A549 (cell line): Measurements from ENCODE around the gene LUZP2. TPM values are rescaled to one million over a fixed set of nuclear protein-coding genes. Genes with fewer than 3 reads are reported as not detected.

Source experiments
- ATAC-seq, 2 experiments: fragments of 200-7000 bp in 1 of 2; fragments of >200 bp in 1 of 2; cut with Nextera tagmentation in 1 of 2; cut with Tn5 transposase in 1 of 2; 3 replicates each; pipeline versions ENCODE4 v1.8.0 to v1.9.1; 2018 to 2020; ENCODE audit warnings: mild to moderate bottlenecking in 1 of 2, moderate library complexity in 1 of 2
- CTCF ChIA-PET: fragments of 300-600 bp; sonication (Branson Sonifier 250); formaldehyde crosslinking; extraction: SDS; loops from one replicate; lab custom pipeline; 2021; ENCODE audit warnings: antibody characterized with exemption, inconsistent platforms; lab: Yijun Ruan, JAX
- POLR2A ChIA-PET: fragments of 350-600 bp; formaldehyde crosslinking; extraction: SDS; loops from one replicate; lab custom pipeline; 2021; ENCODE audit warnings: antibody characterized with exemption, inconsistent platforms; lab: Yijun Ruan, JAX
- DNase-seq, 2 experiments: peaks; one replicate each; pipeline versions ENCODE4 v3.0.0 to v3.0.0-alpha.2; 2011 to 2016; ENCODE audit warnings: low read depth in 1 of 2, low spot score in 1 of 2
- FAIRE-seq: peaks from 2 replicates; lab custom pipeline; 2011; peaks lifted over from hg19 to GRCh38; lab: Jason Lieb, UNC
- H3K27ac ChIP-seq, 2 experiments: fragments of >200 bp; sonication (Bioruptor Twin); formaldehyde crosslinking; 3 replicates each; pipeline ENCODE4 v1.5.1; 2016 to 2017
- H3K4me1 ChIP-seq: fragments of >200 bp; sonication (Bioruptor Twin); formaldehyde crosslinking; 3 replicates; pipeline ENCODE4 v1.6.1; 2016
- H3K4me2 ChIP-seq: fragments of >200 bp; sonication (Bioruptor Twin); formaldehyde crosslinking; 3 replicates; pipeline ENCODE4 v1.6.1; 2016
- H3K4me3 ChIP-seq: fragments of >200 bp; sonication (Bioruptor Twin); formaldehyde crosslinking; 3 replicates; pipeline ENCODE4 v1.5.1; 2016
- H3K9me3 ChIP-seq: fragments of >200 bp; sonication (Bioruptor Twin); formaldehyde crosslinking; 3 replicates; pipeline ENCODE4 v1.6.1; 2016
- CBX2 ChIP-seq: fragments of 200-600 bp; sonication (generic); IDR thresholded peaks from 2 replicates; pipeline ENCODE4 v1.6.1; 2016; ENCODE audit warnings: low read depth, mild to moderate bottlenecking, borderline replicate concordance
- CHD4 ChIP-seq: fragments of 200-600 bp; sonication (generic); IDR thresholded peaks from 2 replicates; pipeline ENCODE4 v1.6.1; 2016; ENCODE audit warnings: antibody characterized with exemption, mild to moderate bottlenecking, borderline replicate concordance
- E2F6 ChIP-seq: IDR thresholded peaks from 2 replicates; pipeline ENCODE4 v1.6.1; 2012; ENCODE audit warnings: low read depth, borderline replicate concordance
- EP300 ChIP-seq, 2 experiments: fragments of >200 bp; sonication (Bioruptor Twin); formaldehyde crosslinking; IDR thresholded peaks; 2 replicates in 1 of 2; 3 replicates in 1 of 2; pipeline ENCODE4 v1.6.1; 2016 to 2017
- ESRRA ChIP-seq: fragments of 150-350 bp; IDR thresholded peaks from 2 replicates; pipeline ENCODE4 v1.6.1; 2014; ENCODE audit warnings: mild to moderate bottlenecking, low read length, borderline replicate concordance
- FOSB ChIP-seq: fragments of 250-450 bp; sonication (Bioruptor Pico); IDR thresholded peaks from 2 replicates; pipeline ENCODE4 v1.5.0; 2020; ENCODE audit warnings: mild to moderate bottlenecking, moderate library complexity
- FOSL2 ChIP-seq, 2 experiments: fragments of 450-650 bp in 1 of 2; fragments of >200 bp in 1 of 2; sonication (Bioruptor Twin) in 1 of 2; formaldehyde crosslinking; IDR thresholded peaks; 2 replicates each; pipeline versions ENCODE4 v1.5.0 to v1.6.1; 2016 to 2020; ENCODE audit warnings: mild to moderate bottlenecking in 1 of 2, moderate library complexity in 1 of 2
- HEYL ChIP-seq: fragments of 250-450 bp; sonication (Bioruptor Pico); IDR thresholded peaks from 2 replicates; pipeline ENCODE4 v1.8.0; 2021; ENCODE audit warnings: mild to moderate bottlenecking, moderate library complexity
- HMGXB4 ChIP-seq: fragments of 250-450 bp; sonication (Bioruptor Pico); IDR thresholded peaks from 2 replicates; pipeline ENCODE4 v1.5.0; 2021; ENCODE audit warnings: mild to moderate bottlenecking, moderate library complexity, borderline replicate concordance
- HOXA7 ChIP-seq: fragments of 250-450 bp; sonication (Bioruptor Pico); IDR thresholded peaks from 2 replicates; pipeline ENCODE4 v1.5.0; 2020; ENCODE audit warnings: mild to moderate bottlenecking, moderate library complexity
- HOXB5 ChIP-seq: fragments of 250-450 bp; sonication (Bioruptor Pico); IDR thresholded peaks from 2 replicates; pipeline ENCODE4 v1.5.0; 2020; ENCODE audit warnings: mild to moderate bottlenecking, moderate library complexity
- JUN ChIP-seq, 2 experiments: fragments of >200 bp; sonication (Bioruptor Twin); formaldehyde crosslinking; IDR thresholded peaks; 2 replicates in 1 of 2; 3 replicates in 1 of 2; pipeline ENCODE4 v1.6.1; 2016 to 2017
- JUNB ChIP-seq: fragments of >200 bp; sonication (Bioruptor Twin); formaldehyde crosslinking; IDR thresholded peaks from 2 replicates; pipeline ENCODE4 v1.6.1; 2016
- MAX ChIP-seq: IDR thresholded peaks from 2 replicates; pipeline ENCODE4 v1.6.1; 2012
- MAZ ChIP-seq: fragments of 150-350 bp; IDR thresholded peaks from 2 replicates; pipeline ENCODE4 v1.6.1; 2014; ENCODE audit warnings: antibody characterized with exemption, low read depth, low read length, borderline replicate concordance
- MYC ChIP-seq: IDR thresholded peaks from 2 replicates; pipeline ENCODE4 v1.6.1; 2012; ENCODE audit warnings: mild to moderate bottlenecking, inconsistent platforms, low read length, improper control_type of control experiment, borderline replicate concordance
- PBX3 ChIP-seq: IDR thresholded peaks from 2 replicates; pipeline ENCODE4 v1.6.1; 2012
- SMC3 ChIP-seq: fragments of >200 bp; sonication (Bioruptor Twin); formaldehyde crosslinking; IDR thresholded peaks from 3 replicates; pipeline ENCODE4 v1.6.1; 2018; ENCODE audit warnings: inconsistent platforms
- TFCP2L1 ChIP-seq: fragments of 250-450 bp; sonication (Bioruptor Pico); IDR thresholded peaks from 2 replicates; pipeline ENCODE4 v1.5.0; 2021; ENCODE audit warnings: mild to moderate bottlenecking
- USF2 ChIP-seq: fragments of 450-650 bp; IDR thresholded peaks from 2 replicates; pipeline ENCODE4 v1.6.1; 2014; ENCODE audit warnings: antibody characterized with exemption
- ZFP36 ChIP-seq: fragments of 450-650 bp; IDR thresholded peaks from 2 replicates; pipeline ENCODE4 v1.6.1; 2014; ENCODE audit warnings: borderline replicate concordance; ENCODE audit not compliant: partially characterized antibody
- ZNF302 ChIP-seq: fragments of 250-450 bp; sonication (Bioruptor Pico); IDR thresholded peaks from 2 replicates; pipeline ENCODE4 v1.9.0; 2021; ENCODE audit warnings: inconsistent platforms, mild to moderate bottlenecking, moderate library complexity
- ZSCAN20 ChIP-seq: fragments of 250-450 bp; sonication (Bioruptor Pico); IDR thresholded peaks from 2 replicates; pipeline ENCODE4 v1.8.0; 2022; ENCODE audit warnings: mild to moderate bottlenecking, moderate library complexity
- WGBS: methylation state at CpG from one replicate; pipeline ENCODE4 v1.1.6; 2017; ENCODE audit errors: missing lambda C conversion rate; 5-methylcytosine and 5-hydroxymethylcytosine counted together
- polyA plus RNA-seq, 4 experiments: library from polyadenylated mRNA; depleted of rRNA in 3 of 4; stranded (reverse); fragments of >200 nt; fragmentation: RNase III in 1 of 4; extraction: RNeasy Plus Mini Kit Qiagen cat#74134 plus additional on column Dnase treatment in 1 of 4; gene quantifications; 2 replicates in 3 of 4; 3 replicates in 1 of 4; pipeline ENCODE4 v1.2.3, GENCODE V29; 2011 to 2017
- TF ChIP-seq, protein P1 (sequence below): fragments of >200 bp; sonication (Bioruptor Twin); formaldehyde crosslinking; IDR thresholded peaks from 3 replicates; pipeline ENCODE4 v1.5.1; 2016
- TF ChIP-seq, protein P2 (sequence below): fragments of >200 bp; sonication (Bioruptor Twin); formaldehyde crosslinking; IDR thresholded peaks from 2 replicates; pipeline ENCODE4 v1.6.1; 2016

The LUZP2 gene
- polyA plus RNA-seq, 2 of the 4 experiments (the other 2 are of a cell fraction), result not detected

- TF ChIP-seq, protein P1, sequence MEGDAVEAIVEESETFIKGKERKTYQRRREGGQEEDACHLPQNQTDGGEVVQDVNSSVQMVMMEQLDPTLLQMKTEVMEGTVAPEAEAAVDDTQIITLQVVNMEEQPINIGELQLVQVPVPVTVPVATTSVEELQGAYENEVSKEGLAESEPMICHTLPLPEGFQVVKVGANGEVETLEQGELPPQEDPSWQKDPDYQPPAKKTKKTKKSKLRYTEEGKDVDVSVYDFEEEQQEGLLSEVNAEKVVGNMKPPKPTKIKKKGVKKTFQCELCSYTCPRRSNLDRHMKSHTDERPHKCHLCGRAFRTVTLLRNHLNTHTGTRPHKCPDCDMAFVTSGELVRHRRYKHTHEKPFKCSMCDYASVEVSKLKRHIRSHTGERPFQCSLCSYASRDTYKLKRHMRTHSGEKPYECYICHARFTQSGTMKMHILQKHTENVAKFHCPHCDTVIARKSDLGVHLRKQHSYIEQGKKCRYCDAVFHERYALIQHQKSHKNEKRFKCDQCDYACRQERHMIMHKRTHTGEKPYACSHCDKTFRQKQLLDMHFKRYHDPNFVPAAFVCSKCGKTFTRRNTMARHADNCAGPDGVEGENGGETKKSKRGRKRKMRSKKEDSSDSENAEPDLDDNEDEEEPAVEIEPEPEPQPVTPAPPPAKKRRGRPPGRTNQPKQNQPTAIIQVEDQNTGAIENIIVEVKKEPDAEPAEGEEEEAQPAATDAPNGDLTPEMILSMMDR, result no peak
- no peak for TF ChIP-seq ZNF302
Measured at GRCh38 chr11:24457985-24458384, 38.9 kb upstream of the LUZP2 start (continued).

- no peak overlapping the region for H3K27ac ChIP-seq
- no peak overlapping the region for H3K4me2 ChIP-seq
- ChIA-PET POLR2A (no interaction called here), CTCF (no interaction called here)
- TF ChIP-seq, protein P2, sequence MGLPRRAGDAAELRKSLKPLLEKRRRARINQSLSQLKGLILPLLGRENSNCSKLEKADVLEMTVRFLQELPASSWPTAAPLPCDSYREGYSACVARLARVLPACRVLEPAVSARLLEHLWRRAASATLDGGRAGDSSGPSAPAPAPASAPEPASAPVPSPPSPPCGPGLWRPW, result no peak
- TF ChIP-seq E2F6 (no peak), SMC3 (no peak), JUN (IDR thresholded peaks at IDR 0.05) (no peak), FOSL2 (IDR thresholded peaks at IDR 0.05) (no peak), FOSL2 (CRISPR knock-in tag; IDR thresholded peaks at IDR 0.05) (no peak), JUNB (no peak), HOXA7 (CRISPR knock-in tag) (no peak), EP300 (IDR thresholded peaks at IDR 0.05) (no peak), HOXB5 (CRISPR knock-in tag) (no peak), ZFP36 (no peak), ESRRA (no peak), FOSB (CRISPR knock-in tag) (no peak), CHD4 (no peak), USF2 (no peak), TFCP2L1 (CRISPR knock-in tag) (no peak), ZSCAN20 (CRISPR knock-in tag) (no peak), HMGXB4 (CRISPR knock-in tag) (no peak)
- ATAC-seq (no peak), FAIRE-seq (no peak), DNase-seq (no peak)
- H3K9me3 ChIP-seq, result no peaks in the 10 kb centered on the region
- H3K4me3 ChIP-seq, result no peak overlapping the region
- H3K4me1 ChIP-seq, result no peaks in the 10 kb centered on the region
- WGBS, result 59% methylated on average over 1 of the region's 1 CpG
Measured at GRCh38 chr11:24470431-24470830, 26.4 kb upstream of the LUZP2 start.

- no peak overlapping the region for H3K27ac ChIP-seq
- WGBS, result 0% methylated on average over 2 of the region's 2 CpGs
- no peak for FAIRE-seq
- TF ChIP-seq SMC3 (no peak), MYC (no peak), ZNF302 (no peak), CBX2 (no peak), MAX (no peak), MAZ (no peak), HEYL (CRISPR knock-in tag) (no peak), PBX3 (no peak)
- TF ChIP-seq, protein P2, result no peak
- TF ChIP-seq, all 56 proteins: peak for 0
- ATAC-seq (no peak), DNase-seq (no peak)
- no peaks in the 10 kb centered on the region for H3K9me3 ChIP-seq
- ChIA-PET CTCF (no interaction called here), POLR2A (no interaction called here)
- H3K4me1 ChIP-seq, result no peaks in the 10 kb centered on the region
- H3K4me3 ChIP-seq, result no peak overlapping the region
- no peak overlapping the region for H3K4me2 ChIP-seq
Measured at GRCh38 chr11:24471084-24471483, 25.8 kb upstream of the LUZP2 start.
